Astrocyte (in vitro differentiated cells and primary cell): Measurements from ENCODE around the gene SLC35C1.

Experiments used
- CTCF ChIP-seq: IDR thresholded peaks from 2 replicates; pipeline ENCODE4 v1.5.1; 2011; ENCODE audit warnings: low read depth, mild to moderate bottlenecking, inconsistent platforms, low read length, moderate library complexity; ENCODE audit not compliant: insufficient read depth
- EZH2 ChIP-seq: IDR thresholded peaks from 2 replicates; pipeline ENCODE4 v1.6.1; 2012; ENCODE audit warnings: mild to moderate bottlenecking, low read length, inconsistent platforms; ENCODE audit not compliant: insufficient read depth

GRCh38 chr11:45806072-45806933, 1.4 kb downstream of the SLC35C1 start:
- TF ChIP-seq CTCF = no peak
- no peak for TF ChIP-seq EZH2
